Panc1 (cell line): ENCODE measurements around the gene WFDC12.

Source experiments
- CTCF ChIP-seq: fragments of 450-650 bp; IDR thresholded peaks from 2 replicates; pipeline ENCODE4 v1.5.1; 2017; ENCODE audit warnings: mild to moderate bottlenecking
- POLR2AphosphoS5 ChIP-seq: IDR thresholded peaks from 2 replicates; pipeline ENCODE4 v1.6.1; 2012; ENCODE audit warnings: mild to moderate bottlenecking, low read depth, low read length, moderate library complexity
- SIN3A ChIP-seq: IDR thresholded peaks from 2 replicates; pipeline ENCODE4 v1.6.1; 2012; ENCODE audit warnings: low read depth, mild to moderate bottlenecking, low read length, moderate library complexity, borderline replicate concordance; ENCODE audit not compliant: insufficient read depth
- TCF7L2 ChIP-seq: IDR thresholded peaks from 2 replicates; pipeline ENCODE4 v1.6.1; 2011; ENCODE audit warnings: mild to moderate bottlenecking, low read depth, low read length, inconsistent platforms
- TF ChIP-seq, protein P1 (sequence below), 2 experiments: IDR thresholded peaks; 2 replicates each; pipeline ENCODE4 v1.6.1; 2011 to 2012; ENCODE audit warnings: low read depth in 2 of 2, control low read depth in 1 of 2, low read length in 1 of 2, mild to moderate bottlenecking in 1 of 2, moderate library complexity in 1 of 2; ENCODE audit not compliant: insufficient read depth in 1 of 2

DNA sequence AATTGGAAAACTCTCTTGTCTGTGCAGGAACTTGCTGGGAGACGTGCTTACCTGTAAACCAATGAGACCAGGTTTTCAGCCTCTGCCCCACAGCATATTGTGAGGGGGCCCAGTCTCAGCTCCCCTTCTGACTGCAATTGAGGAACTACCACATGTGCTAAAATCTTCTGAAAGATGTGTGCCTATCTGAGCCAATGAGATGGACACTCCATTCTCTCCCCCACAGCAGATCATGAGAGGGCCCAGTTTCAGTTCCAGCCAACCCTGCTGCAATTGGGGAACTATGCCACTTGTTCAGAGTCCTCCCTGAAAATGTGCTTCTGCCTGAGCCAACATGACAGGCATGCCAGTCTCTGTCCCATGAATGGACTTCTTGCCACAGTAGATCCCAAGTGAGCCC, 29.5 kb upstream of the WFDC12 start:
- no peak for TF ChIP-seq CTCF
- no peak for TF ChIP-seq SIN3A
- no peak for TF ChIP-seq POLR2AphosphoS5
- TF ChIP-seq, protein P1, sequence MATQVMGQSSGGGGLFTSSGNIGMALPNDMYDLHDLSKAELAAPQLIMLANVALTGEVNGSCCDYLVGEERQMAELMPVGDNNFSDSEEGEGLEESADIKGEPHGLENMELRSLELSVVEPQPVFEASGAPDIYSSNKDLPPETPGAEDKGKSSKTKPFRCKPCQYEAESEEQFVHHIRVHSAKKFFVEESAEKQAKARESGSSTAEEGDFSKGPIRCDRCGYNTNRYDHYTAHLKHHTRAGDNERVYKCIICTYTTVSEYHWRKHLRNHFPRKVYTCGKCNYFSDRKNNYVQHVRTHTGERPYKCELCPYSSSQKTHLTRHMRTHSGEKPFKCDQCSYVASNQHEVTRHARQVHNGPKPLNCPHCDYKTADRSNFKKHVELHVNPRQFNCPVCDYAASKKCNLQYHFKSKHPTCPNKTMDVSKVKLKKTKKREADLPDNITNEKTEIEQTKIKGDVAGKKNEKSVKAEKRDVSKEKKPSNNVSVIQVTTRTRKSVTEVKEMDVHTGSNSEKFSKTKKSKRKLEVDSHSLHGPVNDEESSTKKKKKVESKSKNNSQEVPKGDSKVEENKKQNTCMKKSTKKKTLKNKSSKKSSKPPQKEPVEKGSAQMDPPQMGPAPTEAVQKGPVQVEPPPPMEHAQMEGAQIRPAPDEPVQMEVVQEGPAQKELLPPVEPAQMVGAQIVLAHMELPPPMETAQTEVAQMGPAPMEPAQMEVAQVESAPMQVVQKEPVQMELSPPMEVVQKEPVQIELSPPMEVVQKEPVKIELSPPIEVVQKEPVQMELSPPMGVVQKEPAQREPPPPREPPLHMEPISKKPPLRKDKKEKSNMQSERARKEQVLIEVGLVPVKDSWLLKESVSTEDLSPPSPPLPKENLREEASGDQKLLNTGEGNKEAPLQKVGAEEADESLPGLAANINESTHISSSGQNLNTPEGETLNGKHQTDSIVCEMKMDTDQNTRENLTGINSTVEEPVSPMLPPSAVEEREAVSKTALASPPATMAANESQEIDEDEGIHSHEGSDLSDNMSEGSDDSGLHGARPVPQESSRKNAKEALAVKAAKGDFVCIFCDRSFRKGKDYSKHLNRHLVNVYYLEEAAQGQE (IDR thresholded peaks at IDR 0.05; ENCODE audit: insufficient read depth in 1 of 2, low read depth in 2 of 2, low read length in 1 of 2) = no peak
- TF ChIP-seq TCF7L2 = no peak
